ENCODE results near the gene HLA-A.

HLA-A gene

GRCh38 chr6:29935273-29935955 lies 6.9 kb upstream of the HLA-A start:
- no peak for DNase-seq

- no peak for DNase-seq
Observed at GRCh38 chr6:29938746-29939508, 3.4 kb upstream of the HLA-A start.

- DNase-seq: no peak
Observed at GRCh38 chr6:29941016-29941415, 1.3 kb upstream of the HLA-A start.

GRCh38 chr6:29941471-29941870 lies 861 bp upstream of the HLA-A start:
- no peak for DNase-seq

- no peak for DNase-seq
Observed at GRCh38 chr6:29941916-29942274, 437 bp upstream of the HLA-A start.

- DNase-seq: no peak
Observed at GRCh38 chr6:29943053-29943966, 978 bp downstream of the HLA-A start.

- no peak for DNase-seq
Observed at GRCh38 chr6:29945281-29945820, 3.0 kb downstream of the HLA-A start.

GRCh38 chr6:29946223-29947076 lies 4.1 kb downstream of the HLA-A start:
- DNase-seq: no peak

GRCh38 chr6:29947077-29947980 lies 5.0 kb downstream of the HLA-A start:
- DNase-seq: no peak

- no peak for DNase-seq
Observed at GRCh38 chr6:29948277-29948676, 5.9 kb downstream of the HLA-A start.

- no peak for DNase-seq
Observed at GRCh38 chr6:29949934-29950333, 7.6 kb downstream of the HLA-A start.

- no peak for DNase-seq
Observed at GRCh38 chr6:29951882-29952281, 9.6 kb downstream of the HLA-A start.

- DNase-seq: no peak
Observed at GRCh38 chr6:29953001-29953441, 10.7 kb downstream of the HLA-A start.

- DNase-seq: no peak
Observed at GRCh38 chr6:29953686-29954085, 11.4 kb downstream of the HLA-A start.

GRCh38 chr6:29954272-29954671 lies 11.9 kb downstream of the HLA-A start:
- no peak for DNase-seq

GRCh38 chr6:29955783-29956182 lies 13.5 kb downstream of the HLA-A start:
- DNase-seq: no peak

- no peak for DNase-seq
Observed at GRCh38 chr6:29956518-29956917, 14.2 kb downstream of the HLA-A start.

- DNase-seq: no peak
Observed at GRCh38 chr6:29958046-29958445, 15.7 kb downstream of the HLA-A start.

- no peak for DNase-seq
Observed at GRCh38 chr6:29958921-29959320, 16.6 kb downstream of the HLA-A start.

GRCh38 chr6:29959467-29959866 lies 17.1 kb downstream of the HLA-A start:
- no peak for DNase-seq

GRCh38 chr6:29961966-29962365 lies 19.6 kb downstream of the HLA-A start:
- DNase-seq: no peak
